ENCODE data around the gene PURB.

GRCh38 chr7:44918029-44918428, 32.7 kb upstream of the PURB start:
- TF ChIP-seq CTCF (IDR thresholded peaks at IDR 0.05) (no peak), EZH2 (IDR thresholded peaks at IDR 0.05) (no peak), EZH2phosphoT487 (IDR thresholded peaks at IDR 0.05) (no peak)

Data from neural progenitor cell (in vitro differentiated cells).